Muscle layer of colon (tissue), 2 donors: Measurements from ENCODE around the gene DCC.
"Not testable (repeated sequence)": the region's sequence is repeated elsewhere in the genome, so short reads cannot be mapped to it uniquely, and the experiment has no call there.

ENCODE experiments used
- H3K27ac ChIP-seq: one replicate; pipeline ENCODE4 v1.7.0; 2013; ENCODE audit warnings: low read depth, mild to moderate bottlenecking, low read length, moderate library complexity
- H3K27me3 ChIP-seq, 2 donors: one replicate each; pipeline ENCODE4 v1.7.0; 2013; ENCODE audit warnings: low read length in 2 of 2, mild to moderate bottlenecking in 2 of 2; ENCODE audit not compliant: insufficient read depth in 2 of 2, control insufficient read depth in 1 of 2
- H3K36me3 ChIP-seq: one replicate; pipeline ENCODE4 v1.7.0; 2013; ENCODE audit warnings: mild to moderate bottlenecking, low read length; ENCODE audit not compliant: insufficient read depth
- H3K4me1 ChIP-seq: one replicate; pipeline ENCODE4 v1.7.0; 2013; ENCODE audit warnings: mild to moderate bottlenecking, low read length; ENCODE audit not compliant: insufficient read depth
- H3K4me3 ChIP-seq, 2 donors: one replicate each; pipeline ENCODE4 v1.7.0; 2013; ENCODE audit warnings: low read length in 2 of 2, low read depth in 1 of 2, mild to moderate bottlenecking in 1 of 2, moderate library complexity in 1 of 2
- H3K9ac ChIP-seq: one replicate; pipeline ENCODE4 v1.7.0; 2013; ENCODE audit warnings: low read length
- H3K9me3 ChIP-seq: one replicate; pipeline ENCODE4 v1.7.0; 2013; ENCODE audit warnings: mild to moderate bottlenecking, low read length
- donor health status: abdominal sarcoma.
- donor health status: Adenocarcinoma of cecum.

The DCC gene

GRCh38 chr18:52349498-52349897 lies 9.5 kb downstream of the DCC start:
- H3K4me1 ChIP-seq, result peaks cover 12% of the 10 kb centered on the region
- H3K9me3 ChIP-seq, result no peaks in the 10 kb centered on the region
- no peaks in the 10 kb centered on the region for H3K36me3 ChIP-seq
- no peak overlapping the region for H3K27ac ChIP-seq
- H3K27me3 ChIP-seq, result no peaks in the 10 kb centered on the region
- H3K9ac ChIP-seq, result no peak overlapping the region
- H3K4me3 ChIP-seq, result no peak overlapping the region

DNA sequence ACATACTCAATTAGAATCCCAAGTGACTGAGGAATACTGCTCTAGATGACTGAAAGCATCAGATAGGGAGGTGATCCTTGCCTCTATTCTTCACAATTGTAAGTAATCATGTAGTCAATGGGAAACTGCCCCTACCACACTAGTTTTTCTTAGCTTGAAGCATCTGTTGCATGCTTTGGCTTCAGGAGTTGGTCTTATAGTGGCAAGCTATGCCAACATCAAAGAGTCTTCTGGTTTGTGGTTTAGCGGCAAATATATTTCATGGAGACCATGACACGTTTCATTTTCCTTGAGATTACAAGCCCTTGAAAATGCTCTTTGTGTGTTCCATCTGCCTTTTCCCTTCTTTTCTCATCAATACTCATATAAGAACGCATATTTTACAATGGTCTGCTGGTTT lies 12.9 kb downstream of the DCC start:
- Histone ChIP-seq H3K4me1 (peaks cover 12% of the 10 kb centered on the region), H3K27me3 (no peaks in the 10 kb centered on the region), H3K9ac (no peak overlapping the region), H3K27ac (no peak overlapping the region), H3K9me3 (no peaks in the 10 kb centered on the region), H3K4me3 (no peak overlapping the region), H3K36me3 (no peaks in the 10 kb centered on the region)

- Histone ChIP-seq H3K4me3 (no peak overlapping the region), H3K9ac (no peak overlapping the region), H3K36me3 (no peaks in the 10 kb centered on the region), H3K9me3 (no peaks in the 10 kb centered on the region), H3K27ac (no peak overlapping the region), H3K4me1 (peaks cover 12% of the 10 kb centered on the region), H3K27me3 (no peaks in the 10 kb centered on the region)
Measured at GRCh38 chr18:52353589-52353988, 13.6 kb downstream of the DCC start.

GRCh38 chr18:52363861-52364260 lies 23.9 kb downstream of the DCC start:
- no peaks in the 10 kb centered on the region for H3K27me3 ChIP-seq
- H3K36me3 ChIP-seq, result no peaks in the 10 kb centered on the region
- H3K9ac ChIP-seq, result no peak overlapping the region
- no peaks in the 10 kb centered on the region for H3K4me1 ChIP-seq
- H3K9me3 ChIP-seq, result no peaks in the 10 kb centered on the region
- H3K4me3 ChIP-seq, result no peak overlapping the region
- no peak overlapping the region for H3K27ac ChIP-seq

DNA sequence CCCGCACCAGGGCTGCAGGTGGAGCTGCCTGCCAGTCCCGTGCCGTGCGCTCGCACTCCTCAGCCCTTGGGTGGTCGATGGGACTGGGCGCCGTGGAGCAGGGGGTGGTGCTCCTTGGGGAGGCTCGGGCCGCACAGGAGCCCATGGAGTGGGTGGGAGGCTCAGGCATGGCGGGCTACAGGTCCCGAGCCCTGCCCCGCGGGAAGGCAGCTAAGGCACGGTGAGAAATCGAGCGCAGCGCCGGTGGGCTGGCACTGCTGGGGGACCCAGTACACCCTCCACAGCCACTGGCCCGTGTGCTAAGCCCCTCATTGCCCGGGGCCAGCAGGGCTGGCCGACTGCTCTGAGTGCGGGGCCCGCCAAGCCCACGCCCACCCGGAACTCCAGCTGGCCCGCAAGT lies 26.9 kb downstream of the DCC start:
- not testable (repeated sequence) for H3K4me1 ChIP-seq, H3K27me3 ChIP-seq, H3K36me3 ChIP-seq, H3K9me3 ChIP-seq, H3K27ac ChIP-seq, H3K4me3 ChIP-seq, H3K9ac ChIP-seq

DNA sequence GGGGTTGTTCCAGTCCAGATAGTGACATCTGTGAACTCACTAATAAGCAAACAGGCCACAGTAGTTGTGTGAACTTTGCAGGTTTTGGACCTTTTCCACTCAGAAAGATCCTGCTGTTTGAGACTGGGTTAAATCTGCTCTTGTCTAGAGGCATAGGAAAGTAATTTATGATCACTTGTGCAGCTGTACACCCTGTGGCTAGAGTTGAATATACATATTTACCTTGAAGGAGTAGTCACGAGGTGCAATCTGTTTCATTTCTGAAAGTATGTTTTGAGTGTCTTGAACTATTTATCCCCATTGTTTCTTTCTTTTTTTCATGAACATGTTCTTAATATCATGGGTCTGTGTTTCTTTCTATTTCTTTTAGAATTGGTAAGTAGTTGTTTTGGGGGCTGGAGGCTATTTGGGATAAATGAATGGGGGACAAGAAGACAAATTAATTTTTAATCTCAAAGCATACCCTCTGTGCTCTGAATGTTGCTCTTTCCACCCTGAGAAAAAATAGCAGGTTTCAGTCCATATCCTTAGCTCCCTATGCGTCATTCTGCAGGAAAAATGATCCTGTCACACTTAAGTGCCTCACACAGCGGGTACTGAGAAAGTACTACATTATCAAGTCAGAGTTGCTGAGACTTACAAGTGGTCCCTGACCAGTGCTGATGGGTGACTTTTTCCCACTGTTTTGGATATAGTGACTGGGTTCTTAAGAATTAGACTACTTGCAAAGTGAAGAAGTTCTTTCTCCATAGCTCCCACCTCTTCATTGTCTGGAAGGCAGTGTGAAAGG lies 28.2 kb downstream of the DCC start:
- H3K27me3 ChIP-seq, result no peaks in the 10 kb centered on the region
- H3K4me3 ChIP-seq, result no peak overlapping the region
- no peak overlapping the region for H3K27ac ChIP-seq
- H3K4me1 ChIP-seq, result no peaks in the 10 kb centered on the region
- H3K36me3 ChIP-seq, result no peaks in the 10 kb centered on the region
- H3K9me3 ChIP-seq, result no peaks in the 10 kb centered on the region
- H3K9ac ChIP-seq, result no peak overlapping the region

DNA sequence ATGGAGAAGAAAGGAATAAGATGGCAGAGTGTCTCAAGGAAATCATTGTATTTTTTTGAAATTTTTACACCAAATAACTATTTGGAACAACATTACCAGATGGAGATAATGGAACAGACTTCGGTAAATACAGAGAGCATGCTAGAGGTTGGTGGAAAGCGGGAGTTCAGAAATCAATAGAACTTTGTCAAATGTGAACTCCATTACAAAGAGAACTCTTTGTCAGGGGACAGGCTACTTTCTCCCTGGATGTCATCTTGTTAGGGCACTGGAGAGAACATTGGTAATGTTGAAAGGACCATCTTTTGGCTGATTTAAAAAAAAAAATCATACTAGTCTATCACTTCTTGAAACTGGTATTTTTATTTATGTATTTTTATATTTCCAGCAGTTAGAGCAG lies 30.8 kb downstream of the DCC start:
- Histone ChIP-seq H3K36me3 (no peaks in the 10 kb centered on the region), H3K4me3 (no peak overlapping the region), H3K27me3 (no peaks in the 10 kb centered on the region), H3K9ac (no peak overlapping the region), H3K9me3 (no peaks in the 10 kb centered on the region), H3K27ac (no peak overlapping the region), H3K4me1 (no peaks in the 10 kb centered on the region)

GRCh38 chr18:52376104-52376503 lies 36.1 kb downstream of the DCC start:
- H3K36me3 ChIP-seq, result no peaks in the 10 kb centered on the region
- no peak overlapping the region for H3K9ac ChIP-seq
- H3K27me3 ChIP-seq, result no peaks in the 10 kb centered on the region
- no peak overlapping the region for H3K4me3 ChIP-seq
- H3K27ac ChIP-seq, result no peak overlapping the region
- no peaks in the 10 kb centered on the region for H3K4me1 ChIP-seq
- H3K9me3 ChIP-seq, result no peaks in the 10 kb centered on the region

GRCh38 chr18:52377094-52377493 lies 37.1 kb downstream of the DCC start:
- no peaks in the 10 kb centered on the region for H3K9me3 ChIP-seq
- no peaks in the 10 kb centered on the region for H3K36me3 ChIP-seq
- no peak overlapping the region for H3K4me3 ChIP-seq
- no peaks in the 10 kb centered on the region for H3K4me1 ChIP-seq
- no peaks in the 10 kb centered on the region for H3K27me3 ChIP-seq
- H3K9ac ChIP-seq, result no peak overlapping the region
- H3K27ac ChIP-seq, result no peak overlapping the region

DNA sequence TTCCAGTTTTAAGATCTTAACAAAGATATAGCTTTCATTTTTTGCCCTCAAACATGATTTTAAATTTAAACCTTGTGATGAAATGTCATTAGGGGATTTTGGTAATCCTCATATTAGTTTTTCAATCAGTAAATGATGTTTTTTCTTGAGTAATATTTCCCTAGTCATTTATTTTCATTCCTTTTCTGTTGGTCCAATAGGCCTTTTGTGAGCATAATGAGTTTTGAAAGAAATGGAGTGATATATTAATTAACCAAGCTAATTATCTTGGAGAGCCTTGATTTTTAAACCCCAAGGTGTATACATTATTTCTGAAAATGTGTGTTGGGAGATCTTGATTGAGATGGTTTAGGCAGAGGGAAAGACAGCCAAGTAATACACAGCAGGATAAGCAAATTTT lies 46.3 kb downstream of the DCC start:
- no peaks in the 10 kb centered on the region for H3K27me3 ChIP-seq
- H3K9ac ChIP-seq, result no peak overlapping the region
- no peak overlapping the region for H3K27ac ChIP-seq
- no peaks in the 10 kb centered on the region for H3K36me3 ChIP-seq
- no peaks in the 10 kb centered on the region for H3K4me1 ChIP-seq
- H3K4me3 ChIP-seq, result no peak overlapping the region
- no peaks in the 10 kb centered on the region for H3K9me3 ChIP-seq

GRCh38 chr18:52387175-52387574 lies 47.2 kb downstream of the DCC start:
- H3K9me3 ChIP-seq, result no peaks in the 10 kb centered on the region
- H3K4me1 ChIP-seq, result no peaks in the 10 kb centered on the region
- H3K27me3 ChIP-seq, result no peaks in the 10 kb centered on the region
- no peak overlapping the region for H3K4me3 ChIP-seq
- no peak overlapping the region for H3K9ac ChIP-seq
- H3K27ac ChIP-seq, result no peak overlapping the region
- no peaks in the 10 kb centered on the region for H3K36me3 ChIP-seq

DNA sequence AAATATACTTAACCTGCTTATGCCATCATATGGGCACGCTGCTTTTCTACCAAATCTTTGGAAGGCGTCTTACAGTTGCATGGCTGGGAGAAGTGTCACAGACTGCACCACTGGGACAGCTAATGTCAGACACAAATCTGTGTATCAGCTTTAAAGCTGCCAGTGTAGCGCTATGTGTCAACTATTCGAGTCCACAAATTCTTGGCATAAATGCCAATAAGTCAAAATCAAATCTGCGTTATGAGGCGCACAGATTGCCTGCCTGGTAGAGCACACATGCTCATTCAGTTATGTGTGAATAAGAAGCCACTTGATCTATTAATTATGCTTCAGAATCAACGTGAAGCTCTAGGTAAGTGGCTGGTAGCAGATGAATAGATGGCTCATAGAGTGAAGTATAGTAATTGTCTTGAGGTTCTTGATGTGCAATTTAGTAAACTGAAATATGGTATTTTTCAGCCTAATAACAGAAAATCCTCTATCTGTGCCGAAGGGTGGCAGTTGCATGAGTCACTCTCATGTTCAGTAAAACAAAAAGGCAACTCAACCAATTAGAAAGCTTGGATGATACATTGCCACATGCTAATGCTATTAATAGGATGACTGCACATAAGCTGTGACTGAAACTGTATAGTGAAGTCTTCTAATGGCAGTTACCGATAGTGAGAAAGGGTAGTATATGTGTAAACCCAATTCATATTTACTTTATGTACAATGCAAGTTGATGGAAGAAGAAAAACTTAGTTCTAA lies 52.0 kb downstream of the DCC start:
- Histone ChIP-seq H3K27ac (no peak overlapping the region), H3K27me3 (no peaks in the 10 kb centered on the region)

More for the DNA sequence above, 52.0 kb downstream of the DCC start:
- H3K9me3 ChIP-seq, result no peaks in the 10 kb centered on the region
- H3K9ac ChIP-seq, result no peak overlapping the region
- H3K4me1 ChIP-seq, result no peaks in the 10 kb centered on the region
- no peaks in the 10 kb centered on the region for H3K36me3 ChIP-seq
- H3K4me3 ChIP-seq, result no peak overlapping the region
